H1 (cell line): ENCODE data around the gene SYPL1. TPM values are rescaled to one million over a fixed set of nuclear protein-coding genes. Genes with fewer than 3 reads are reported as not detected.

Experiments used
- CTCF ChIA-PET: fragments of 300-600 bp; sonication (Branson Sonifier 250); formaldehyde crosslinking; loops from one replicate; lab custom pipeline; 2021; ENCODE audit not compliant: partially characterized antibody; lab: Charles Lee
- POLR2A ChIA-PET: fragments of 300-600 bp; sonication (Branson Sonifier 250); formaldehyde crosslinking; loops from one replicate; lab custom pipeline; 2021; ENCODE audit warnings: inconsistent platforms; ENCODE audit not compliant: partially characterized antibody; lab: Charles Lee
- DNase-seq, 2 experiments: peaks; one replicate each; pipeline versions ENCODE4 v3.0.0 to v3.0.0-alpha.2; 2010 to 2022; ENCODE audit warnings: low spot score in 2 of 2, low read depth in 1 of 2, mixed read lengths in 1 of 2
- FAIRE-seq: peaks from 2 replicates; lab custom pipeline; 2011; peaks lifted over from hg19 to GRCh38; lab: Jason Lieb, UNC
- H2AFZ ChIP-seq: 2 replicates; pipeline ENCODE4 v1.8.1; 2012; ENCODE audit warnings: low read length, inconsistent platforms
- H2AK5ac ChIP-seq: 2 replicates; pipeline ENCODE4 v1.6.1; 2013; ENCODE audit warnings: low read depth, low read length
- H2BK120ac ChIP-seq: replicated peaks from 2 replicates; pipeline ENCODE3; 2013; ENCODE audit warnings: low read depth, low read length, inconsistent platforms
- H2BK12ac ChIP-seq: 2 replicates; pipeline ENCODE4 v1.6.1; 2013; ENCODE audit warnings: low read depth, low read length
- H2BK15ac ChIP-seq: 2 replicates; pipeline ENCODE4 v1.6.1; 2013; ENCODE audit warnings: low read length
- H2BK20ac ChIP-seq: 2 replicates; pipeline ENCODE4 v1.6.1; 2013; ENCODE audit warnings: low read length
- H2BK5ac ChIP-seq: 2 replicates; pipeline ENCODE4 v1.6.1; 2013; ENCODE audit warnings: low read depth, low read length
- H3K14ac ChIP-seq: 2 replicates; pipeline ENCODE4 v1.6.1; 2013; ENCODE audit warnings: inconsistent platforms; ENCODE audit not compliant: insufficient read length
- H3K18ac ChIP-seq: 2 replicates; pipeline ENCODE4 v1.6.1; 2013; ENCODE audit warnings: low read length; ENCODE audit errors: extremely low read depth
- H3K23ac ChIP-seq: 2 replicates; pipeline ENCODE4 v1.6.1; 2013; ENCODE audit warnings: inconsistent platforms; ENCODE audit not compliant: insufficient read length
- H3K23me2 ChIP-seq: 2 replicates; pipeline ENCODE4 v1.6.1; 2013; ENCODE audit warnings: low read depth, low read length
- H3K27ac ChIP-seq: 2 replicates; pipeline ENCODE4 v1.6.1; 2011; ENCODE audit warnings: low read depth, low read length, inconsistent platforms
- H3K27me3 ChIP-seq, 4 experiments: replicated peaks in 1 of 4; 1 replicate in 1 of 4; 2 replicates in 3 of 4; pipeline versions ENCODE4 v1.6.1 to v1.8.1; 2011 to 2013; ENCODE audit warnings: low read length in 3 of 4, mild to moderate bottlenecking in 3 of 4, inconsistent platforms in 2 of 4, mixed read lengths in 2 of 4, moderate library complexity in 1 of 4; ENCODE audit not compliant: control insufficient read depth in 3 of 4, insufficient read depth in 3 of 4; ENCODE audit errors: extremely low read depth in 1 of 4
- H3K36me3 ChIP-seq, 4 experiments: 2 replicates each; pipeline versions ENCODE4 v1.6.1 to v1.8.1; 2011 to 2013; ENCODE audit warnings: mild to moderate bottlenecking in 4 of 4, low read length in 3 of 4, moderate library complexity in 2 of 4, control low read depth in 1 of 4, inconsistent platforms in 1 of 4; ENCODE audit not compliant: insufficient read depth in 4 of 4, control insufficient read depth in 2 of 4
- H3K4ac ChIP-seq: replicated peaks from 2 replicates; pipeline ENCODE3; 2013; ENCODE audit warnings: low read length, low read depth, mixed read lengths, inconsistent platforms; ENCODE audit not compliant: insufficient read length
- H3K4me1 ChIP-seq, 4 experiments: replicated peaks in 1 of 4; 1 replicate in 1 of 4; 2 replicates in 3 of 4; pipeline versions ENCODE4 v1.6.1 to v1.8.1; 2011 to 2013; ENCODE audit warnings: low read length in 3 of 4, inconsistent platforms in 2 of 4, mixed read lengths in 1 of 4; ENCODE audit not compliant: insufficient read depth in 4 of 4, control insufficient read depth in 3 of 4
- H3K4me2 ChIP-seq, 2 experiments: 2 replicates each; pipeline versions ENCODE4 v1.6.1 to v1.8.1; 2011 to 2013; ENCODE audit warnings: low read depth in 2 of 2, low read length in 2 of 2, control low read depth in 1 of 2, inconsistent platforms in 1 of 2, mild to moderate bottlenecking in 1 of 2; ENCODE audit not compliant: insufficient read depth in 1 of 2
- H3K4me3 ChIP-seq, 4 experiments: fragments of 200-600, 300-600 bp in 1 of 4; sonication (generic), shearing (Covaris generic), sonication (Bioruptor Twin) in 1 of 4; 2 replicates each; pipeline versions ENCODE4 v1.5.1 to v1.8.1; 2011 to 2016; ENCODE audit warnings: low read length in 4 of 4, low read depth in 3 of 4, control low read depth in 2 of 4, inconsistent platforms in 2 of 4, mild to moderate bottlenecking in 2 of 4, mixed read lengths in 1 of 4, moderate library complexity in 1 of 4; ENCODE audit not compliant: insufficient read depth in 2 of 4; ENCODE audit errors: extremely low read depth in 1 of 4
- H3K56ac ChIP-seq: replicated peaks from 2 replicates; pipeline ENCODE3; 2013; ENCODE audit warnings: low read depth, mild to moderate bottlenecking, mixed read lengths, low read length, inconsistent platforms; ENCODE audit not compliant: insufficient read length
- H3K79me1 ChIP-seq: 2 replicates; pipeline ENCODE4 v1.6.1; 2013; ENCODE audit warnings: low read depth, low read length, control low read depth
- H3K79me2 ChIP-seq, 2 experiments: 2 replicates each; pipeline versions ENCODE4 v1.6.1 to v1.8.1; 2012 to 2013; ENCODE audit warnings: low read length in 2 of 2, mild to moderate bottlenecking in 2 of 2, inconsistent platforms in 1 of 2; ENCODE audit not compliant: insufficient read depth in 2 of 2, control insufficient read depth in 1 of 2
- H3K9ac ChIP-seq, 4 experiments: replicated peaks in 1 of 4; 1 replicate in 1 of 4; 2 replicates in 3 of 4; pipeline versions ENCODE4 v1.6.1 to v1.8.1; 2011 to 2013; ENCODE audit warnings: low read depth in 3 of 4, low read length in 3 of 4, control low read depth in 2 of 4, mild to moderate bottlenecking in 2 of 4, moderate library complexity in 2 of 4, inconsistent platforms in 1 of 4; ENCODE audit errors: extremely low read depth in 1 of 4
- H3K9me3 ChIP-seq, 2 experiments: 2 replicates each; pipeline versions ENCODE4 v1.6.1 to v1.8.1; 2012 to 2013; ENCODE audit warnings: mild to moderate bottlenecking in 2 of 2, moderate library complexity in 2 of 2, control low read depth in 1 of 2, inconsistent platforms in 1 of 2, low read depth in 1 of 2, low read length in 1 of 2, mixed read lengths in 1 of 2; ENCODE audit not compliant: insufficient read depth in 2 of 2
- H4K20me1 ChIP-seq, 2 experiments: replicated peaks in 1 of 2; 2 replicates each; pipeline versions ENCODE3 to v1.8.1; 2011 to 2013; ENCODE audit warnings: inconsistent platforms in 2 of 2, low read length in 2 of 2, mild to moderate bottlenecking in 1 of 2; ENCODE audit not compliant: insufficient read depth in 2 of 2, control insufficient read depth in 1 of 2
- H4K5ac ChIP-seq: 2 replicates; pipeline ENCODE4 v1.6.1; 2013; ENCODE audit warnings: low read length, low read depth, mixed read lengths, inconsistent platforms; ENCODE audit not compliant: insufficient read length
- H4K8ac ChIP-seq: 2 replicates; pipeline ENCODE4 v1.8.0; 2013; ENCODE audit warnings: mild to moderate bottlenecking, moderate library complexity, low read length, inconsistent platforms; ENCODE audit not compliant: insufficient read depth; ENCODE audit errors: extremely low read depth
- H4K91ac ChIP-seq: replicated peaks from 2 replicates; pipeline ENCODE3; 2013; ENCODE audit warnings: low read length, mixed read lengths, inconsistent platforms; ENCODE audit not compliant: insufficient read length
- CBX5 ChIP-seq: fragments of 300-800, 300-1000 bp; sonication (generic); IDR thresholded peaks from 2 replicates; pipeline ENCODE4 v1.7.1; 2016; ENCODE audit warnings: antibody characterized with exemption, low read length, low read depth
- FOSL1 ChIP-seq: IDR thresholded peaks from 2 replicates; pipeline ENCODE4 v1.6.1; 2011; ENCODE audit warnings: mild to moderate bottlenecking, low read depth, low read length, moderate library complexity; ENCODE audit not compliant: insufficient read depth
- GTF2F1 ChIP-seq: IDR thresholded peaks from 2 replicates; pipeline ENCODE4 v1.6.1; 2012; ENCODE audit warnings: low read depth, low read length, improper control_type of control experiment, borderline replicate concordance
- KDM5A ChIP-seq: fragments of 200-600 bp; IDR thresholded peaks from 2 replicates; pipeline ENCODE4 v1.7.1; 2012; ENCODE audit warnings: mild to moderate bottlenecking, low read length, inconsistent platforms, mixed read lengths
- NANOG ChIP-seq: IDR thresholded peaks from 2 replicates; pipeline ENCODE4 v1.6.1; 2011; ENCODE audit warnings: low read length, low read depth, mild to moderate bottlenecking, inconsistent platforms; ENCODE audit not compliant: insufficient read depth, poor library complexity, severe bottlenecking
- POLR2A ChIP-seq, 2 experiments: IDR thresholded peaks; 1 replicate in 1 of 2; 2 replicates in 1 of 2; pipeline ENCODE4 v1.6.1; 2011; ENCODE audit warnings: low read depth in 2 of 2, low read length in 2 of 2, mild to moderate bottlenecking in 2 of 2; ENCODE audit errors: control extremely low read depth in 1 of 2
- POLR2AphosphoS5 ChIP-seq: IDR thresholded peaks from 2 replicates; pipeline ENCODE4 v1.6.1; 2011; ENCODE audit warnings: low read depth, low read length
- RFX5 ChIP-seq: IDR thresholded peaks from 2 replicates; pipeline ENCODE4 v1.6.1; 2011; ENCODE audit warnings: low read depth, low read length, improper control_type of control experiment, borderline replicate concordance
- SAP30 ChIP-seq: fragments of 300-600 bp; sonication (generic); IDR thresholded peaks from 2 replicates; pipeline ENCODE4 v1.7.1; 2012; ENCODE audit warnings: low read length, moderate library complexity, mild to moderate bottlenecking, inconsistent platforms; ENCODE audit not compliant: insufficient read depth, insufficient replicate concordance
- SIN3A ChIP-seq, 2 experiments: IDR thresholded peaks in 1 of 2; conservative IDR thresholded peaks in 1 of 2; 2 replicates each; pipeline ENCODE4 v1.6.1; 2011 to 2012; ENCODE audit warnings: low read length in 2 of 2, improper control_type of control experiment in 1 of 2, low read depth in 1 of 2, mild to moderate bottlenecking in 1 of 2
- SRF ChIP-seq: IDR thresholded peaks from 2 replicates; pipeline ENCODE4 v1.6.1; 2011; ENCODE audit warnings: mild to moderate bottlenecking, low read depth, low read length, moderate library complexity
- TAF1 ChIP-seq: IDR thresholded peaks from 2 replicates; pipeline ENCODE4 v1.6.1; 2011; ENCODE audit warnings: mild to moderate bottlenecking, low read depth, low read length
- USF2 ChIP-seq: IDR thresholded peaks from 2 replicates; pipeline ENCODE4 v1.6.1; 2011; ENCODE audit warnings: low read length, improper control_type of control experiment
- WGBS, 2 experiments: shearing (Covaris generic) in 1 of 2; methylation state at CpG; one replicate each; pipeline versions ENCODE4 v1.1.6 to v1.1.7; 2013 to 2015; ENCODE audit warnings: low lambda C conversion rate in 2 of 2, mixed read lengths in 2 of 2, inconsistent platforms in 1 of 2, low coverage in 1 of 2, missing lambda C conversion rate in 1 of 2; ENCODE audit not compliant: insufficient replicate concordance in 2 of 2, insufficient coverage in 1 of 2, insufficient read length in 1 of 2; ENCODE audit errors: extremely low coverage in 1 of 2, missing lambda C conversion rate in 1 of 2; 5-methylcytosine and 5-hydroxymethylcytosine counted together
- polyA plus RNA-seq, 7 experiments: library from polyadenylated mRNA; depleted of rRNA in 3 of 7; stranded (reverse) in 5 of 7; unstranded in 2 of 7; fragments of >200 nt in 5 of 7; fragments of 200-250 nt in 2 of 7; gene quantifications; 1 replicate in 5 of 7; 2 replicates in 1 of 7; 4 replicates in 1 of 7; pipeline versions ENCODE4 v1.2.1 to v1.2.3, GENCODE V29; 2011 to 2013; ENCODE audit warnings: missing spikeins in 2 of 7, mixed read lengths in 2 of 7
- total RNA-seq: library from RNA; stranded (reverse); fragmentation: NEBNext Ultra II Directional; extraction: Animal tissue kit (Norgen Biotek cat#: 25700); gene quantifications from 2 replicates; pipeline ENCODE4 v1.2.1, GENCODE V29; 2021

SYPL1 gene
- total and polyA plus RNA-seq, 2 of the 8 experiments (the other 6 are each of a cell fraction or from before 2014, with no cell fraction given), result 44.9 to 57.7 TPM

GRCh38 chr7:106042196-106042611 is 69.9 kb downstream of the SYPL1 start:
- Histone ChIP-seq H3K4me1 (peaks cover 0 to 7% (median 0%) of the 10 kb centered on the region in 4 experiments; a peak in 3 of 7 replicates), H3K56ac (no peak overlapping the region), H2BK12ac (peak overlapping the region; percentile 44; the same call in 1 of the 2 replicates), H3K79me2 (no peaks in the 10 kb centered on the region), H3K9ac (no peak overlapping the region), H3K23me2 (no peaks in the 10 kb centered on the region), H2AFZ (peak overlapping the region; percentile 91), H3K23ac (no peak overlapping the region), H3K36me3 (no peaks in the 10 kb centered on the region), H2BK5ac (no peak overlapping the region), H3K4me3 (no peak overlapping the region), H3K4ac (no peak overlapping the region), H4K91ac (no peak overlapping the region), H3K4me2 (no peak overlapping the region), H2AK5ac (no peak overlapping the region), H3K27ac (no peak overlapping the region), H3K27me3 (no peaks in the 10 kb centered on the region), H4K8ac (no peak overlapping the region), H3K18ac (peak overlapping the region; percentile 36; the same call in 1 of the 2 replicates), H4K20me1 (no peaks in the 10 kb centered on the region), H2BK20ac (peak overlapping the region; percentile 91), H2BK120ac (no peak overlapping the region), H2BK15ac (0 out of 2 replicates have a peak overlapping the region, but pooled peaks have one; percentile 12), H3K79me1 (no peaks in the 10 kb centered on the region), H3K9me3 (no peaks in the 10 kb centered on the region), H4K5ac (no peak overlapping the region), H3K14ac (no peak overlapping the region)
- 87% methylated on average over 4 of the region's 4 CpGs; no CpG with 5 or more reads in 1 of the 2 experiments for whole genome bisulfite sequencing, 2 experiments
- CTCF ChIA-PET, result interaction anchor here (0.6 to 13.5 kb wide), 73 partner anchors 9 to 475 kb away, joined by 3 to 265 read pairs (median 5); partner anchors contain the start of genes ATXN7L1 and CDHR3
- DNase-seq (no peak), FAIRE-seq (no peak)
- POLR2A ChIA-PET, result interaction anchor here (0.9 kb wide), 1 partner anchor 13 kb away, joined by 3 read pairs; no protein-coding TSS in a partner anchor
- TF ChIP-seq FOSL1, result no peak
- TF ChIP-seq NANOG, result no peak
- no peak for TF ChIP-seq TAF1
- TF ChIP-seq CBX5, result no peak
- no peak for TF ChIP-seq POLR2AphosphoS5
- no peak for TF ChIP-seq POLR2A (IDR thresholded peaks at IDR 0.05; ENCODE audit: control extremely low read depth in 1 of 2, low read depth in 2 of 2, low read length in 2 of 2)
- no peak for TF ChIP-seq KDM5A
- TF ChIP-seq RFX5, result no peak
- no peak for TF ChIP-seq SRF
- no peak for TF ChIP-seq SIN3A (conservative IDR thresholded peaks at IDR 0.05 in 1 of 2, IDR thresholded peaks at IDR 0.05 in 1 of 2; ENCODE audit: low read depth in 1 of 2, low read length in 2 of 2)
- TF ChIP-seq GTF2F1, result no peak
- no peak for TF ChIP-seq SAP30
- TF ChIP-seq USF2, result no peak
